Measurements from ENCODE around the gene IKZF2.
"Not testable (repeated sequence)": the region's sequence is repeated elsewhere in the genome, so short reads cannot be mapped to it uniquely, and the experiment has no call there.

IKZF2 gene

DNA sequence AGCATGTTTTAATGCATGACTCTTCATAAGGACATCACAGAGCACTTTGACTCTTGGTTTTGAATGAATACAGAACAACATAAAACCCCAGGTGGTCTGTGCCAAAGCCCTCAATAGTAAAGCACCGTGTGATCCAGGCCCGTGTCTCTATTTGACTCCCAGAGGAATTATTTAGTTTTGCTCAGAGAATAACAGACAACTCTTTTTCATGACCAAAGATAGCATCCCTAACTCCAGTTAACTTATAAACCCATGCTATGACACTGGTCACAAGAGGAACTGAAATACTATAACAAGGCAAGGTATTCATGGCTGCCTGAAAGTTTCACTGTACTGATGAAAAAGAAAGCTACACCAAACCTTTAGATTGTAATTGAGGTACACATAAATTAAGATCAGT, 128.4 kb downstream of the IKZF2 start:
- no peak for DNase-seq

DNA sequence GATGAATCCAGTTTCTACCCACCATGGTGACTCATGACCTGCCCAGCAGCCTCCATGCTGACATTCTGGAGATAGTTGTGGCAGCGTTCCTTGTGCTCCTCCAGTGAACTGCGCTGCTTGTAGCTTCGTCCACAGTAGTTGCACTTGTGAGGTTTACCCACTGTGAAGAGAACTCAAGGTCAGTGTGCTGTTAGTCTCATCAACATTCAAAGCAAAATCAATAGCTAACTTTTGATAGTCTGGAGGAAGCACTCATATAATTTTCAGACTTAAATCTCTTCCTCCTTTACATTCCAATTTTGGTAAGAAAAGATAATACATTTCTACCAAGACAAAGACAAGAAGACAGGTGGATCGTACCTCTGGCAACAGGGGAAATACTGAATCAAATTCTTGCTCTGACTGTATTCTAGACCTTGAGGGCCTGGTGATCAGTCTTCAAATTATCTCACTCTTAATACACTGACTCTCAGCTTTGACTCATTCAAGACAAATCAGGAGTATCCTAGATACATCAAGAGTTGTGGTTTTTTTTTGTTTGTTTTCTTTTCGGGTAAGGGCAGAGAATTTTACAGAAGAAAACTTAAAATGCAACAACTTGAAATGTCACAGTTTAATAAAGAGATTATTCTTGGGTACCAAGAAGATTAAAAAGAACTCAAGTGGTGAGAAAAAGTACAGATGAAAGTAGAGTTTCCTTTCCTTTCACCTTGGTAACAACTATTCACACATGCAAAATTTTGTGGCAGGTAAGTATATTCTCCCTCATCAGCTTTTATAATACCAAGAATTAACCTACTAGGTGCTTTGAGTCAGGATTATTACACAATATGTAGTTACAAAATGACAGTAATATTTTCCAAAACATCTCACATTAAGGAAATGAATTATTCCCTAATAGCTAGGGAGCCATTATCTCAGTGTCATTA, 129.2 kb downstream of the IKZF2 start:
- peak in 1 of 2 donors; percentile 12 for DNase-seq

DNA sequence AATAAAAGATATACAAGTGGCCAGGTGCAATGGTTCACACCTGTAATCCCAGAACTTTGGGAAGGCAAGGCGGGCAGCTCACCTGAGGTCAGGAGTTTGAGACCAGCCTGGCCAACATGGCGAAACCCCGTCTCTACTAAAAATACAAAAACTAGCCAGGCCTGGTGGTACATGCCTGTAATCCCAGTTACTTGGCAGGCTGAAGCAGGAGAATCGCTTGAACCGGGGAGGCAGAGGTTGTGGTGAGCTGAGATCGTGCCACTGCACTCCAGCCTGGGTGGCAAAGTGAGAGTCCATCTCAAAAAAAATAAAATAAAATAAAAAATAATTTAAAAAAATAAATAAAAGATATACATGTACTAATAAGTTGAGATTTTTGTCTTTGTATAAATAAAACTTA, 130.5 kb downstream of the IKZF2 start:
- DNase-seq: not testable (repeated sequence)

DNA sequence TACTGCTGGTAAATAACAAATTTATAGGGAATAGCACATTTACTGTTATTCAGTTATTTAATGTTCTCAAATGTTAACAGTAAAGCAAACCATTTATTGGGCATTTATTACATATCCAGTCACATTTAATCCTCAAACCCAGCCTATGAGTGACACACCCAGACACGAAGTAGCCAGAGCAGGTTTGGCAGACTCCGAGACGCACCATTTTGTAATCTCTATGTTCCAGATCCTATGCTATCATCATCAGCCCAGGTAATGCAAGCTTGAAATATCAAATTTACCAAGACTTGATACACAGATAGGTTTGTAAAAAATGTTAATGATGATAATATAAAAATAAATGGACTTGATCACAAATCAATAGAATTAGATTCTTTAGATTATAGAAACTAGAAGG, 131.1 kb downstream of the IKZF2 start:
- no peak for DNase-seq

DNA sequence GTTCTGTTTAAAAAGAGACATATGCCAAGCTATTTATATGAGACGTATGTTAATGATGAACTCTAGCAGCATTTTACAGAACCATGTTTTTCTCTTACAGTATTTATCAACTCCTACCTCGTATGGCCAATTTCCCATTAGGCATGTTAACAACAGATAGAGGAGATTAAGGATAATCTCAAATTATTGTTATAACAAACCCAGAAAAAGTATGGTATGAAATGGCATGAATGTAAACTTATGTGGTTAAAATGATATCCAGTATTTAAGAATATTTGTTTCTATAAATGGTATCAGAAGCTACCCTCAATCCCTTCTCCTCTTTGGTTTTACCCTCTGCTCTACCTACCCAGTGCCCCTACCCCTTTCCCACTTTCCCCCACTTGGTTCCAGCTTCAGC, 132.0 kb downstream of the IKZF2 start:
- DNase-seq: no peak

DNA sequence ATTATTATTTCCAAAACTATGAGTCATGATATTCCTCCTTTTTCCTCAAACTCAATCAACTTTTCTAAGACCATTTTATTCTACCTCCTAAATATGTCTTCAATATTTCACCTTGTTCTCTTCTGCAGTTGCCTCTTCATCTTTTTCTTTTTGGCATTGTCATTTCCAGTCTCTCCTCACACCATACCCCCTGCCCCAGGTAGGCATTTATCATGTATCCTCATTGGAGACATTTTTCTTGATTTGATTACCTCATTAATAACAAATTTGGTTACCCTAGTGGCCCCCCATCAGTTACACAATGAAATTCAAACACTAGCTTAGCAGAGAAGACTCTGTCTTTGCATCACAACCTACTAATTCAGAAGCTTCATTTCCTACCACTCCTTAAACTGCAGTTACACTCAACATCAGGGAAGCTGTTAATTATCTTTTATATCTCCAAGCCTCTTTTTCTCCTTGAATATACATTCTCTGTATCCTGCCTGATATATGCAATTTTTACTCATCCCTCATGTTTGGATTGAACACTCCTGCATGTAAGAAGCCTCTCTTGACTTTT, 133.0 kb downstream of the IKZF2 start:
- DNase-seq: no peak

DNA sequence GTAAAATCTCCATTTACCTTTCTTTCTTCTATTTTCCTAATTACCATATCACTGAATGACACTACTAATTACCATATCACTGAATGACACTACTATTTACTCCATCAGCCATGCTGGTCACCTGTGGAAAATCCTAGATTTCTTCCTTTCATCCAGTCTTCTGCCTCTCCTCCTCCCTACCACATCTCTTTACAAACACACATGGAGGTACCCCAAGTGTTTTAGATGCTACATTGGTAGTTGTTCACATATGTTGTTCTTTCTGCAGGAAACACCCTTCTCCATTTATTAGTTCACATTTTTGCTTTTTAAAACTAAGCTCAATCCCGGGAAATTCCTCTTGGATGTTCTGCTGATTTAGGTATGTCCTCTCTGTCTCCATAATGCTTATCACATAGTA, 134.0 kb downstream of the IKZF2 start:
- no peak for DNase-seq

DNA sequence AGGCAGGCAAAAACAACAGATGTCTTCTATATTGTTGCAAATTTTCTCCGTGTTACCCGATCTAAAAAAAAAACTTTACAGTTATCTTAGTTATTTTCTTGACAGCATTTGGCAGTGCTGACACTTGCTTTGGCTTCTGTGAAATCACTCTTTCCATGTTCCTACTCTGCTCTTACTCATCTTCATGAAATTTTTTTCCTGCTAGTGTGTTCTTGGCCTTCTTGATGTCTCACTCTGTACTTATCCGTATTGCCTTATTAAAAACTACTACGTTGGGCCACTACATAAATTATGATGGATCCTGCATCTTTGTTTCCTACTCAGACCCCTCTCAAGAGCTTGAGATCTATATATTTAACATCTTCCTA, 134.4 kb downstream of the IKZF2 start:
- DNase-seq: no peak

DNA sequence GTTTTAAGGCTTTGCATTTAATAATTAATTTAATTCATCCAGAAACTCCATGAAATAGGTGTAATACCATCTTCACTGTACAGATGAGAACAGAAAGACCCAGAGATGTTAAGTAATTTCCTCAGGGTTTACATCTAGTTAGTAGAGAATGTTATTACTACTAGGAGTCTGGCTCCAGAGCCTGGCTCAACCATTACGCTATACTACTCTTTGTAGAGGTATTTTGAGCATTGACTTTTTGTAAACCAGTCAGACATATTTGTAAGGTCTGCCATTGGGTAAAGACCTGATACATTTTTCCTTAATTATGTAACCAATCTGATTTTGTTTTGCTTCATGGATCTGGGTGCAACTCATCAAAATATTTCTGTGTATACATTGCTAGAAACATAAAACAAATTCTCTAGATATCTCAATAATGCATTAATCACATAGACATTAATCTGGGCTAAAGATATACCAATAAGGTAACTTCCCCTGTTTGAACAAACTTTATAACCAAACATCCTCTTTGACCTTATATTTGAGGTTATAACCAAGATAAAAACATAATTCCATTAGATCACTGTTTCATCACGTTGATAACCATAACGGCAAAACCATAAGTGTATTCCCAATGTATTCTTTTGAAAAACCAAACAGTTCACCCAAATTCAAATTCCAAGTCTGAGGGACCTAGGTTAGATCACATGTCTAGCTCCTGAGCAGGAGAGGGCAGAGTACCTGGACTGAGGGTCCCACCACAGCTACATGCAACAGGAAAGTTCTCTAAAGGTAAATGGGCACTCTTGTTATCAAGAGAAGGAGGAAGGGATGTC, 135.0 kb downstream of the IKZF2 start:
- DNase-seq: no peak

DNA sequence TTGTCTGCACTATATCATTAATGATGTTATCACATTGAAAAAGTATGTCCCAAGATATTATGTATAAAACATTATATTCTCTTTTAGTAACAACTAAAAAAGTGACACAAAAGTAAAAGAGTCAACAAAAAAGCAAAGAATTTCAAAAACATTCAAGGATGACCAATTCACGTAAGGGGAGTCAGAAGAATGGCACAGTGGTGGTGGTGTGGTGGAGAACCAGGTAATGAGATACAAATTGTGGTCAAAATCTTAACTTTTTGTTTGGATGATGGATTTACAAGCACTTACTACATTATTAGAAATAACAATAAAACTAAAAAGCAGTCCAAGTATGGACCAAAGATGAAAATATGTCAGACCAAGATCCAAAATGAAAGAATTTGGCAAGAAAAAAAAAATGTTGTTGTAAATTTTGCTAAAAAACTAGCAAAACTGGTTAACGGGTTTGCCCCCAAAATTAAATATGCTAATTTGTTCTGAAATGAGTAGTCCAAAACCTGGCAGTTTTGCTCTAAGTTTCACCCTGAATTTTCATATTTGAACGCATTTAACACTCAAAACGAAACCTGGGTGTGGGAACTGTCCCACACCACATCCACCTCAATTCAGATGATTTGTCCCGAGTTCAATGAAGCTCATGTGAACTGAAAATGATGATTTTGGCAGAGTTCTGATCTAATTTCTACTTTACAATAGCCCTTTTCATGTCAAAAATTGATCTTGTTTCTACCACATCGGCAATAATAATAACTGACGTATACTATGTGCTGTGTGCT, 135.8 kb downstream of the IKZF2 start:
- DNase-seq: peak in 1 of 2 donors; percentile 45

DNA sequence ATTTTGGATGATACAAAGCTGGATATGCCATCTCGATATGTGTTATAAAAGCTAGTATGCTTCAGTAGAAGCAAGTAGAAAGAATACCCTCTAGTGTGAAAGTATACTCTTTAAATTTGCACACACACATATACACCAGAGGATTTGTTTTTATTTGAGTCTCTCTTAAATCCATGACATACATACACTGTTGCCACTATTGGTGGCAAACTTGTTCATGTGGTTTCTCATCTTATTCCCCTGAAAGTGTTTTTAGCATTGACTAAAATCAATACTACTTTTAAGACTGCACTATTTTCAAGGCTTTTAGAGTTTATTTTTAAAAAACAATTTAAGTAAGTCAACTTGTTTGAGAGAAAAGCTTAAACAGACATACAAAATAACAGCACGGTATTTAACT, 137.4 kb downstream of the IKZF2 start:
- no peak for DNase-seq

DNA sequence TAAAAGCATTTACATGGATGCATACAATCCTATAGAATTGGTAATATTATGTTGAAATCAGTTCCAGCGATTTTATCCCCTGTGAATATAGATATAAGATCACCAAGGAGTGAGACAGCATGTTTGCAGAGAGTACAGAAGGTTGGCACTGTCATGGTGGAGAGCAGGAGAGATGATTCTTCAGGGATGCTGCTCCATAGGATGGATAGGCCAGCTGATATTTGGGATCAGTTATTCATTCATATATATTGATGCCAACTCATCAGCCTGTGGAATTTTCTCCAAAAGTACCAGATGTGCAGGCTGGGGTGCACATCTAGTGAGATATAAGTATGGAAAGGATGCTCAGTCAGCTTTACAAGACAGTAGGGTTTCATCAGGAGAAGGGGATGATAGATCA, 139.9 kb downstream of the IKZF2 start:
- DNase-seq: no peak

DNA sequence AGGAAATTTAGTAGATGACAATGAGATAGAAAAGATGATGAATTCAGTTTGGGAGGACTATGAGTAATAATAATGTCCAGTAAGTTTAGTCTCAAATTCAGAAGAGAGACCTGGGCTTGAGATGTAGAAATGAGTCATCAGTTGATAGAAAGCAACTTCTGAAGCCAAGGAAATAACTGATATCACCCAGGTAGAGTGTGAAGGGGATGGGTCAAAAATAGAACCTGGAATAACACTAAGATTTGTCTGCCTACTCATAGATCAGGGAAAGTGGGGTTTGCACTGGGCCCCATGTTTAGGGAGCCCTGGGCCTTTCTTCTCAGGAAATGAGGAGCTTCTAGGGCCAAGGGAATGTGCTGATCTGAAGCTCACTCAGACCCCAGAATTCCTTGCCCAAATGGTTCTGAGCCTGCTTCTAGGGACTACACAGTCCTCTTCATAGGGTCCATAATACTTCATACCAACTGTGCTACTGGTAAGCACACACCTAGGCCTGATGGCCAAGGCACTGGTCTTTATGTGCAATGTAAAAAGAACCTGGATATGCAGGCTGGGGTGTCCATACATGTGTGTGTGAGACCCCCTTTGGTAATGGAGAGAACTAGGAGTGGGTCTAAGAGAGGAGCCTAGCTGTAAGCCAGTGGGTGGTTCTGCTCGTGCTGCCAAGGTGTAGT, 141.2 kb downstream of the IKZF2 start:
- DNase-seq: no peak

DNA sequence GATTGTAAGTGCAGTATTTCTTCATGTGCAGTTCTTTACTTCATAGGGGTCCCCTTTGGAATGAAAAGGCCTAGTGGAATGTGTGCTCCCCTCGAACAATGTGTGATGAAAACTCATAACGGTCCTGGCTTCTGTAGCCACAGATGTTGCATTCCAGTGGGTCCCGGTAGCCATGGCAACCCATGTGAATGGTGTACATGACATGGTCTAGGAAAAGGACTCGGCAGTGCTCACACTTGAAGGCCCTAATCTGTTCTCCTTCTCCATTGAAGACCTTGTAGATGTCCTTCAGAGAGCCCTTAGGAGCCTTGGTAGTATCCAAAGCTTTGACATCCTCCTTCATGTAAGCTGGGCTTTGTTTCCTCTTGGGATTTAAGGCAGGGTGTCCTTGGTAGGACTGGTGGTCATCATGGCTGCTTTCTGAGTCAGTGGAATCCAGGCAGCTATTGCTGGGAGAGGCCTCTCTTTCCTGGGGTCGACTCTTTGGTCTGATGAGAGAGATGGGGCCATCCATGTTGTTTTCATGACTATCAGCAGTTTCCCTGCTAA, 144.0 kb downstream of the IKZF2 start:
- no peak for DNase-seq

DNA sequence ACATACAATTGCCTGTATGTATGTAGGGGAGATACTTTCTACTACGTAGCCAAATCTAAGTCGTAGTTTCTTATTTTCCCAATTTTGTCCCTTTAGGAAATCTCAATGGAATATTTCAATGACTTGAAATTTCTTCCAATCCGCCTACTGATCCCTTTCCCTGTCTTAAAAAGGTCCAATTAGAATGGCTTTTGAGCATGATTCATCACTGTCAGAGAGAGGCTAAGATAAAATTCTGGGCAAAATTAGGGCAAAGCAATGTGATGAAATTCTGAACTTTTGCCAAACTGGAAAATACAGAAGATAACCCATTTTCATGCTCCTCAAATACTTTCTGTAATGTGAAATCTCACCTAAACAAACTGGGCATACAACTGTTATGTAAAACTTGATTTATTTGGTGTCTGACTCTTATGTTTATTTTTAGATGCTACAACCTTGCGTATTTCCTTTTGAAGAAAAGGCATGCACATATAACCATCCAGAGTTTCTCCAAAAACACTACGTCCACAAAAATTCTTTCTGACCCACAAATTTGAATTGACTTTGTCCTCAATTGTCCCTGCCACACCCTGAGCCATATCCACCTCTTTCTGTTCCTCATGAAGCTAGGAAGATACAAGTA, 147.1 kb downstream of the IKZF2 start:
- no peak for DNase-seq

DNA sequence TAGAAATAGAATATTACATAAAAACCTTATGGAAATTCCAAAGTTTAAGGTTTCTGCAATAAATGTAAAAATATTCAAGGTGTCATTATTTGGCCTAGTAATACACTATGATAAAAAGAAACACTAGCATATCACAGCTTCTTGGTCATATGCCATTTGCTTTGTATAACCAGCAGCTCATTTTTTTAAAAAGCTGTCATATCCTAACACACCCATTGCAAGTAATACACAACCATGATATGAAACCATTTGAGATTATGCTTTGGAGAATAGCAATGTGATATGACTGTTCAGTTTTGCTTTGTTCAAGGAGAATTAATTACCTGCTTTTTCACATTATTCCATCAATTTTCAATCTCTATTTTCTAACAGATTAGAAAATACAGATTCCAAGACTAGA, 149.0 kb downstream of the IKZF2 start:
- no peak for DNase-seq

DNA sequence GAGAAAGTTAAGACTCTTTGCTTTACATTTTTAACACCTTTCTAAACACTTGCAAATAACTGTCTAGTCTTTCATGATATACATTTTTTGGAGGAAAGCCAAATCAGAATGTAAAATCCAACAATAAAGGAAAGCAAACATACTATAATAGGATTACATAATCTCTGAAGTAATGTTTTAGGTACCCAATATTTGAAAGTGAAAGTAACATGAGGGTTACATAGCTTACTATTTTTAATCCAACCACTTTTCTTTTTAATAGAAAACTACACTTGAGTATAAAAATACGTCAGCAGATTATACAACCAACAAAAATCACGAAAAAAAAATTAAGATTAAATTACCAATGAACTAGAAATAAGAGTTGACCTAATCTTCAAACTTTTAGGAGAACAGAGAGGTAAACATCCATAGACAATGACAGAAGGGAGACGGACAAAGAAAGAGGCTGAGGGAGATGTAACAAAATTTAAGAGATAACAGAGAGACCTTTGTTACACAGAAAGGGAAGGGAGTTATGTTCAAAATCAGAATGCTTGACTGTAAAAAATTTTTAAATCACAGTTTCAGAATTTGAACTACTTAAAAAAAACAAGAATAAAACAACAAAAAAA, 150.0 kb downstream of the IKZF2 start:
- no peak for DNase-seq

DNA sequence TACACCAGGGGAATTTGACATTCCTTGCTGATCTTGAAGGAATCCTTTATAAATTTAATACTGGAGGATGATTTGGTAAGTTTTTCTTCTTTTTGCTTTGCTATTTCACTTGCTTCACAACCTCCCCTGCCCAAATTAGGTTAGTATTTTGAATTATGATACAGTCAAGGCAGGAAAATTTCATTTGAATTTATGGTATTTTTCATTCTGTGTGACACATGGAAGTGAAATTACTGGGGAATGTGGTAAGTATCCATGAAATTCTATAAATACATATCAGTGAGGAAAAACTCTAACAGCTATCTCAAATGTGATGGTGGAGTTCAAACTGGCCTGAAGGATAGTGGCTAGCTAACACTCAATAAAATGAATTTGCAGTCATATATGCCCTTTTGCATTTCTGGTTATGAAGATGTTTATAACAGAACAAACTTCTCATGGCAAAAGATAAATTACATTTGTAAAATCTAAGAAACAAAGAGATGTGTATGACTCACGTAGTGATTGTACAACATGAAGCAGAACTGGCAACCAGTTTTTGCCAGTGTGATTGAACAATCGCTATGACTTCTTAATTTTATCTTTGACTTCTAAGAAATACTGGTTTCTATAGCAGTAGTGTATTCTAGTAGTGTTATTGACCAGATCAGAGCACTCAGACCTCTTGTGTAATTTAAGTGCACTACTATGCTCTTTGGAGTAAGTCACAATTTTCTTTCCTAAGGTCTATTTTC, 152.6 kb downstream of the IKZF2 start:
- DNase-seq: no peak

DNA sequence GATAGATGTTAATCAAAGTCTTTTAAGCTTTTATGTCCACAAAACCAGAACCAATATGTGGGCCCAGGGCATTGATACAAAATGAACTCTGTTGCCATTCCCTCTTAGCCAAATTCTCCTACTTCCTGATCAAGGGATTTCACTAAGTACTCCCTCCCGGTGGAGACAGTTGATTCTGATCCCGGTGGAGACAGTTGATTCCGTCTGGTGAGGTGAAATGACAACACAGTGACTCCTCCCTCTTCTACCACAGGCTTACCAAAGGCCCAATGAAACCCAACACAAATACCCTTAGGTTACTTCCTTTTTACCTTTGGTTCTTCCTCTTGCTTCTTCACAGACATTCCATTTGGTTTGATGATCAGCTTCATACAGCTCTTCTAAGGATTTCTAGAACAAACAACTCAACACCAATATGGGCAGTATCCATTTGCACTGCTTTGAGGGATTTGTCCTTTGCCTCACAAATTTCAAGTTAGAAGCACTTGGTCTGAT, 153.8 kb downstream of the IKZF2 start:
- DNase-seq: no peak

DNA sequence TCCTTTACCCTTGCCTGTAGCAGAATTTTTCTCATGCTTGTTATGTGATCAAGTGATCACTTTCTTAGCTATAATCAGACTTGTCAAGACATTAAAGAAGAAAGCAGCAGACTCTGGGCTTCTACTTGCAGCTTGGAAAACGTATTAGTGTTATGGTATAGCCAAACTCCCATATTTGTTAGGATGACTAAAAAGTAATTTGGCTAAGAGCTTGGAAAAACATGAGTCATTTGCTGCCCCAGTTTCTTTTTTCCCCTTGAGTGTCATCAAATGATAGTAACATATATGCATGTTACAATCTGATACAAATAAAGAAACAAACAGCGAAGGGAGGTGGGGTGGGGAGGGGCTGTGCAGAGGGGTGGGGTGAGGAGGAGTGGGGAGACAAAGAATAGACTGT, 155.5 kb downstream of the IKZF2 start:
- no peak for DNase-seq
